Naive B cell (primary cell): Measurements from ENCODE around the gene MYO1F. TPM values are rescaled to one million over a fixed set of nuclear protein-coding genes. Genes with fewer than 3 reads are reported as not detected.
"Not testable (repeated sequence)": the region's sequence is repeated elsewhere in the genome, so short reads cannot be mapped to it uniquely, and the experiment has no call there.

Experiments
- ATAC-seq, 2 donors: fragments of 150-1000 bp; cut with Tn5 transposase; 2 replicates each; pipeline ENCODE4 v1.10.0; 2021; ENCODE audit warnings: low read depth in 2 of 2, mild to moderate bottlenecking in 2 of 2, moderate library complexity in 2 of 2
- DNase-seq: peaks from one replicate; pipeline ENCODE4 v3.0.0; 2022
- H3K27ac Mint-ChIP-seq, 6 donors: one replicate each; pipeline ENCODE4 v1.8.0; 2020 to 2022; ENCODE audit warnings: mild to moderate bottlenecking in 6 of 6, mixed read lengths in 6 of 6, moderate library complexity in 5 of 6, inconsistent platforms in 2 of 6
- H3K27me3 Mint-ChIP-seq, 3 donors: one replicate each; pipeline ENCODE4 v1.8.0; 2021 to 2022; ENCODE audit warnings: mixed read lengths in 3 of 3, mild to moderate bottlenecking in 1 of 3
- H3K36me3 Mint-ChIP-seq, 2 donors: one replicate each; pipeline ENCODE4 v1.8.0; 2020 to 2022; ENCODE audit warnings: mixed read lengths in 2 of 2, inconsistent platforms in 1 of 2, mild to moderate bottlenecking in 1 of 2
- H3K4me1 Mint-ChIP-seq, 3 donors: one replicate each; pipeline ENCODE4 v1.8.0; 2020 to 2022; ENCODE audit warnings: mixed read lengths in 3 of 3, inconsistent platforms in 1 of 3, mild to moderate bottlenecking in 1 of 3, moderate library complexity in 1 of 3
- H3K4me3 Mint-ChIP-seq, 8 donors: one replicate each; pipeline ENCODE4 v1.8.0; 2020 to 2022; ENCODE audit warnings: mild to moderate bottlenecking in 8 of 8, mixed read lengths in 8 of 8, moderate library complexity in 8 of 8, inconsistent platforms in 2 of 8
- H3K9me3 Mint-ChIP-seq, 7 donors: one replicate each; pipeline ENCODE4 v1.8.0; 2020 to 2022; ENCODE audit warnings: mixed read lengths in 7 of 7, mild to moderate bottlenecking in 5 of 7, inconsistent platforms in 2 of 7, moderate library complexity in 1 of 7
- polyA plus RNA-seq, 6 donors: library from polyadenylated mRNA; unstranded; fragments of 300-500 nt; fragmentation: Illumina TruSeq; gene quantifications; one replicate each; pipeline ENCODE4 v1.2.3, GENCODE V29; 2021; ENCODE audit warnings: low read depth in 6 of 6

The MYO1F gene
- polyA plus RNA-seq, result 10 to 100 TPM in 3 of 6 donors, 1 to 10 TPM in 3; 7.2 to 24.4 (median 9.6) TPM

- Mint-ChIP-seq H3K27ac (peak within 1 kb of the TSS; percentile 34 to 93 (median 86)), H3K4me1 (peaks cover 47 to 65% (median 65%) of the 10 kb centered on the region in 3 donors), H3K4me3 (peak within 1 kb of the TSS; percentile 83 to 99 (median 94)), H3K36me3 (no peaks in the 10 kb centered on the region), H3K9me3 (peaks cover 0 to 4% (median 0%) of the 10 kb centered on the region in 7 donors), H3K27me3 (no peaks in the 10 kb centered on the region)
- DNase-seq (peak; percentile 30), ATAC-seq (peak in 1 of 2 donors; percentile 48)
Measured at GRCh38 chr19:8577247-8577646, at the start of gene MYO1F. MYO1F (minus strand) TSS chr19:8577442; CDS start chr19:8577309, 133 bp downstream.

- H3K27ac Mint-ChIP-seq, result no peak overlapping the region
- H3K4me3 Mint-ChIP-seq, result no peak overlapping the region
- no peaks in the 10 kb centered on the region for H3K36me3 Mint-ChIP-seq
- peaks cover 0 to 4% (median 0%) of the 10 kb centered on the region in 7 donors for H3K9me3 Mint-ChIP-seq
- H3K4me1 Mint-ChIP-seq, result no peaks in the 10 kb centered on the region
- H3K27me3 Mint-ChIP-seq, result peaks cover 6 to 12% (median 9%) of the 10 kb centered on the region in 3 donors
- no peak for DNase-seq
- no peak for ATAC-seq
Measured at GRCh38 chr19:8626842-8627241, 49.6 kb upstream of the MYO1F start.

GRCh38 chr19:8622886-8623285, 45.6 kb upstream of the MYO1F start:
- H3K9me3 Mint-ChIP-seq, DNase-seq, ATAC-seq, H3K27ac Mint-ChIP-seq, H3K36me3 Mint-ChIP-seq, H3K4me3 Mint-ChIP-seq, H3K4me1 Mint-ChIP-seq: not testable (repeated sequence)
- H3K27me3 Mint-ChIP-seq, result peaks cover 0 to 24% (median 14%) of the 10 kb centered on the region in 3 donors

GRCh38 chr19:8618751-8619150, 41.5 kb upstream of the MYO1F start:
- no peak for ATAC-seq
- Mint-ChIP-seq H3K27ac (no peak overlapping the region), H3K36me3 (no peaks in the 10 kb centered on the region), H3K4me3 (no peak overlapping the region), H3K27me3 (peaks cover 5 to 30% (median 14%) of the 10 kb centered on the region in 3 donors), H3K4me1 (peaks cover 3 to 12% (median 11%) of the 10 kb centered on the region in 3 donors), H3K9me3 (no peaks in the 10 kb centered on the region)
- DNase-seq, result no peak

- H3K4me1 Mint-ChIP-seq, result peaks cover 3 to 12% (median 11%) of the 10 kb centered on the region in 3 donors
- H3K36me3 Mint-ChIP-seq, result no peaks in the 10 kb centered on the region
- no peak for ATAC-seq
- peaks cover 0 to 2% (median 0%) of the 10 kb centered on the region in 7 donors for H3K9me3 Mint-ChIP-seq
- H3K27me3 Mint-ChIP-seq, result peaks cover 5 to 30% (median 14%) of the 10 kb centered on the region in 3 donors
- no peak overlapping the region for H3K4me3 Mint-ChIP-seq
- no peak for DNase-seq
- no peak overlapping the region for H3K27ac Mint-ChIP-seq
Measured at GRCh38 chr19:8617984-8618383, 40.7 kb upstream of the MYO1F start.

- not testable (repeated sequence) for H3K9me3 Mint-ChIP-seq, DNase-seq, H3K27ac Mint-ChIP-seq, H3K4me3 Mint-ChIP-seq, H3K36me3 Mint-ChIP-seq, ATAC-seq
- peaks cover 6 to 32% (median 14%) of the 10 kb centered on the region in 3 donors for H3K27me3 Mint-ChIP-seq
- H3K4me1 Mint-ChIP-seq, result peaks cover 3 to 16% (median 11%) of the 10 kb centered on the region in 3 donors
Measured at GRCh38 chr19:8617325-8617724, 40.1 kb upstream of the MYO1F start.

- no peaks in the 10 kb centered on the region for H3K36me3 Mint-ChIP-seq
- no peak overlapping the region for H3K4me3 Mint-ChIP-seq
- peaks cover 9 to 36% (median 14%) of the 10 kb centered on the region in 3 donors for H3K27me3 Mint-ChIP-seq
- DNase-seq, result no peak
- H3K27ac Mint-ChIP-seq, result peak overlapping the region in 1 of 6 donors; percentile 47
- no peak for ATAC-seq
- H3K4me1 Mint-ChIP-seq, result peaks cover 7 to 19% (median 11%) of the 10 kb centered on the region in 3 donors
- H3K9me3 Mint-ChIP-seq, result peaks cover 0 to 2% (median 0%) of the 10 kb centered on the region in 7 donors
Measured at GRCh38 chr19:8616861-8617260, 39.6 kb upstream of the MYO1F start.

- DNase-seq, result no peak
- Mint-ChIP-seq H3K4me1 (peaks cover 7 to 19% (median 11%) of the 10 kb centered on the region in 3 donors), H3K4me3 (peak overlapping the region in 2 of 8 donors; percentile 21 to 51)
Measured at GRCh38 chr19:8615813-8616596, 38.8 kb upstream of the MYO1F start.

GRCh38 chr19:8615024-8615423, 37.8 kb upstream of the MYO1F start:
- Mint-ChIP-seq H3K4me1 (peaks cover 11 to 22% (median 15%) of the 10 kb centered on the region in 3 donors), H3K4me3 (peak overlapping the region in 2 of 8 donors; percentile 6 to 29), H3K27me3 (peaks cover 7 to 29% (median 12%) of the 10 kb centered on the region in 3 donors), H3K9me3 (peaks cover 0 to 2% (median 0%) of the 10 kb centered on the region in 7 donors), H3K27ac (peak overlapping the region in 1 of 6 donors; percentile 35), H3K36me3 (peaks cover 0 to 4% of the 10 kb centered on the region in 2 donors)
- DNase-seq, result no peak
- ATAC-seq, result no peak

More at GRCh38 chr19:8615813-8616596, 38.8 kb upstream of the MYO1F start:
- Mint-ChIP-seq H3K36me3 (no peaks in the 10 kb centered on the region), H3K27me3 (peaks cover 9 to 35% (median 12%) of the 10 kb centered on the region in 3 donors), H3K27ac (peak overlapping the region in 1 of 6 donors; percentile 70), H3K9me3 (peaks cover 0 to 2% (median 0%) of the 10 kb centered on the region in 7 donors)
- peak in 1 of 2 donors; percentile 40 for ATAC-seq

- Mint-ChIP-seq H3K4me3 (no peak overlapping the region), H3K27me3 (peaks cover 11 to 33% (median 15%) of the 10 kb centered on the region in 3 donors), H3K27ac (no peak overlapping the region), H3K4me1 (peaks cover 16 to 27% (median 20%) of the 10 kb centered on the region in 3 donors), H3K36me3 (peaks cover 0 to 9% of the 10 kb centered on the region in 2 donors), H3K9me3 (peaks cover 0 to 2% (median 0%) of the 10 kb centered on the region in 7 donors)
- DNase-seq (no peak), ATAC-seq (no peak)
Measured at GRCh38 chr19:8614455-8614854, 37.2 kb upstream of the MYO1F start.

GRCh38 chr19:8612807-8613171, 35.5 kb upstream of the MYO1F start:
- Mint-ChIP-seq H3K4me1 (peaks cover 20 to 33% (median 22%) of the 10 kb centered on the region in 3 donors), H3K9me3 (peaks cover 0 to 2% (median 0%) of the 10 kb centered on the region in 7 donors), H3K27ac (peak overlapping the region in 1 of 6 donors; percentile 74), H3K4me3 (peak overlapping the region in 5 of 8 donors; percentile 29 to 77 (median 65)), H3K27me3 (peaks cover 25 to 45% (median 28%) of the 10 kb centered on the region in 3 donors), H3K36me3 (peaks cover 0 to 23% of the 10 kb centered on the region in 2 donors)
- DNase-seq (no peak), ATAC-seq (peak; percentile 28 to 32)

- H3K9me3 Mint-ChIP-seq, result peaks cover 0 to 2% (median 0%) of the 10 kb centered on the region in 7 donors
- H3K36me3 Mint-ChIP-seq, result peaks cover 0 to 23% of the 10 kb centered on the region in 2 donors
- peaks cover 28 to 52% (median 34%) of the 10 kb centered on the region in 3 donors for H3K27me3 Mint-ChIP-seq
- peaks cover 20 to 34% (median 22%) of the 10 kb centered on the region in 3 donors for H3K4me1 Mint-ChIP-seq
- H3K4me3 Mint-ChIP-seq, result peak overlapping the region; percentile 38 to 82 (median 74)
- H3K27ac Mint-ChIP-seq, result peak overlapping the region in 2 of 6 donors; percentile 53 to 74
- peak in 1 of 2 donors; percentile 9 for ATAC-seq
- no peak for DNase-seq
Measured at GRCh38 chr19:8611877-8612806, 34.9 kb upstream of the MYO1F start.
